ENCODE measurements around the gene HOXA10.
A peak's percentile ranks its signal among the peaks of the same experiment; 100 is the strongest.

HOXA10 gene

GRCh38 chr7:27166531-27167505 is 7.3 kb downstream of the HOXA10 start:
- peak; percentile 54 to 55 for DNase-seq (ENCODE audit: low read depth in 2 of 2)

DNA sequence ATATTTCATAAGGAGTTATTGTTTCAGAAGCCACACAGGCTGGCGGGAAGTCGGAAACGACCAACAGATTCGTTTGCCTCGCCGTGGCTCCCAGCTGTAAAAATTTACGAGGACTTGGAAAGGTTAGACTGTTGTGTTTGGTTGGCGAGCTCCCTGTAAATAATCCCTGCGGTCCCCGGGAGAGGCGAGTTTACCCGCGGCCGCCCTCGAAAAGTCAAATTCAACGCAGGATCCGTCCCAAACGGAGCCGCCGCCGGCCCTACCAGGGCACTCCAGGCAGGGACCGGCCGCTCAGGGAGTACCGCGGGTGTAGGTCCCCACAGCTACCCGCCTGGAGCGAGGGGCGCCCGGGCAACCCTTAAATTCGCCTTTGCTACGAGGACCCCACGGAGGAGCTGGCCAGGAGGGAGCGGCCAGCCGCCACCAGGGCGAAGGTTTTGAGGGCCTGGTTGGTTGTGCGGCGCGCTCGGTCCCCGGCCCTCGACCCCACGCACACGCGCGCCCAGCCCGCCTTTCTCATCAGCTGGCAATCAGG is 8.1 kb downstream of the HOXA10 start:
- DNase-seq (ENCODE audit: low read depth in 2 of 2), result no peak

- peak; percentile 91 to 92 for DNase-seq (ENCODE audit: low read depth in 2 of 2)
Observed at GRCh38 chr7:27165089-27165995, 8.8 kb downstream of the HOXA10 start, which contains the start of gene HOXA9. Gene HOXA9, minus strand, starts transcription at chr7:27165537. Its CDS starts 80 bp downstream, at chr7:27165457.

DNA sequence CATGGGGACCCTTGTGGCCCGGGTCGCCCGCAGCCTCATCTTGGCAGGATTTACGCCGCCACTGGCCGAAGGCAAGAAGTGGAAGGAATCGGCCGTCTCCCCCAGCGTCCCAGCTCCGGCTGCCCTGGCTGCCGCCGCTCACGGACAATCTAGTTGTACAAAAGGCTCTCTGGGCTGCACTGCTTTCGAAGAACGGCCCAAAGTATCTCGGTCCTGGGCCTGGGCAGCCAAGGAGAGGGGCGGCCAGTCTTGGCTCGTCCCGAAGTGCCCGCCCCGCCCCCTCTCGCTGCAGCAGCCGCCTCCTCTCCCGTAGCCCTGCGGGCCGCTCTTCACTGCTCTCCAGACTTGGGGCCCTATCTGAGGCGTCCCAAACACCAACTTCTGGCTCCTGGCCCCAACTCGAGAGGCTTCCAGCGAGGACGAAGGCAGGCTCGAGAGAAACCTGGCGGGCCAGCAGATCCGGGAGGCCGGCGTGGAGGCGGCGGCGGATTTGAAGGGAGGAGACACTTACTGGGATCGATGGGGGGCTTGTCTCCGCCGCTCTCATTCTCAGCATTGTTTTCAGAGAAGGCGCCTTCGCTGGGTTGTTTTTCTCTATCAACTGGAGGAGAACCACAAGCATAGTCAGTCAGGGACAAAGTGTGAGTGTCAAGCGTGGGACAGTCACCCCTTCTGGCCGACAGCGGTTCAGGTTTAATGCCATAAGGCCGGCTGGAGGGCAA is 9.6 kb downstream of the HOXA10 start:
- no peak for DNase-seq (ENCODE audit: low read depth in 2 of 2)

DNA sequence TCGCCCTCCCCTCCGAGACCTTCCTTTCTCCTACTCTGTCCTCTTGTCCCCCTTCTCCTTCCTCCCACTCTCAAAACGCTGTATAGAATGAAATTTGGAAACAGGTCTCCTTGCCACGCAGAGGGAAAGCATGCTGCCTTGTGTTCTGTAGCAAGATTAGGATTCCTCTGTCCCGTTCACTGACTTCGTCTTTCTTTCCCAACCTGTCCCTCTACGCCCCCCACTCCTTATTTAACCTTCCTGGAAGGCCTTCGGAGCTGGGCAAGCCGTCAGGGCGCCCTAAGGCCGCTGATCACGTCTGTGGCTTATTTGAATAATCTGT is 10.1 kb downstream of the HOXA10 start:
- no peak for DNase-seq (ENCODE audit: low read depth in 2 of 2)

- DNase-seq (ENCODE audit: low read depth in 2 of 2), result no peak
Observed at GRCh38 chr7:27163288-27164044, 10.7 kb downstream of the HOXA10 start.

DNA sequence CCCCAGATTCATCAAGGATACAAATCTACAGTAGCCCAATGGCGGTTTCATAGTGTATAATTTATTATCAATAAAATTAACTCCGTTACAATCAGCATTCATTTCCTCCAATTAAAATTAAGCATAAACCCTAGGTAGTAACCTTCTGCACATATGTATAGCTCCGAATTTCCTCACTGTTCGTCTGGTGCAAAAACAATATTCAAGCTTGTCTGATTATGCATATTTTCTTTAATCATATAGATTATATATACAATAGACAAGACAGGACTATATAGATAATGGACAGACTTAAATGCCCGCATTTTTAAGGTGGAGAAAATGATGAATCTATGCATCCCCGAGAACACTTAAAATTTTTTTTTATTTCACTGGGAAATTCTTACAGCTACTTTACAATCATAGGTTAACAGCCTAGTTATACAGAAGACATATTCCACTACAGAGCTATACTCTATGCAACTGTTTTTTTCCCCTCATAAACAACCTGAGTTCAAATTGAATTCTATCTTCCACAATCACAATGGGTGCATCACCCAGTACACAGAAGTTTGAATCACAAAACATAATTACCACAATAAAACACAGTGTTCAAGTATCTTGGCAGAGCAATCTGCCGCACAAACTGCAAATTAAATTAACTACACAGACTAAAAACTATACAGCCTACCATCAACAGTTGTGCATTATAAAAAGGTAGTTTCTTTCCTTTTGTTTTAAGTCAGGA is 11.4 kb downstream of the HOXA10 start:
- DNase-seq (ENCODE audit: low read depth in 2 of 2), result no peak

GRCh38 chr7:27161721-27162560 is 12.2 kb downstream of the HOXA10 start:
- no peak for DNase-seq (ENCODE audit: low read depth in 2 of 2)

DNA sequence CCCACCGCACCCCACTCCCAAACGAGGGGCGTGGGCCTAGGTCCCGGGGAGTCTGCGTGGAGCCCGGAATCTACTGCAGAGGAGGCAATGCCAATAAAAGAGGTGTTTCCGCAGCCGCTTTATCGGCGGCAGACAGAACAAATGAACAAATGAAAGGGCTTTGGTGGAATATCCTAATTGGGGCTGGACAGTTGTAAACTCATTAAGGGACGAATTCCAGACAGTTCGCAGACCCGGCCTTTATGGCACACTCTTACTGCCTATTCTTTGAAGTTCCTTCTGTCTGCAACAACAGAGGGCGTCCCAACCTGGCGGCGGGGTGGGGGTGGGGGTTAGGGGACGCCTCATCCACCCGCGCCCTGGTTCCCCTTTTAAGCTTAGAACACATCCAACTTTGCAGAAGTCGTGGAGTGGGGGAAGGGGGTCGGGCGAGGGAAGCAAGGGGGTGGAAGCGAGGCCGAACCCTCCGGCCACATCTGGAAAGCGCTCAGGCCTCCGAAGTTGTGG is 12.9 kb downstream of the HOXA10 start:
- no peak for DNase-seq (ENCODE audit: low read depth in 2 of 2)

- peak; percentile 51 to 58 for DNase-seq (ENCODE audit: low read depth in 2 of 2)
Observed at GRCh38 chr7:27160546-27161213, 13.4 kb downstream of the HOXA10 start.

- DNase-seq (ENCODE audit: low read depth in 2 of 2), result no peak
Observed at GRCh38 chr7:27160145-27160545, 14.0 kb downstream of the HOXA10 start.

GRCh38 chr7:27159266-27160144 is 14.6 kb downstream of the HOXA10 start:
- no peak for DNase-seq (ENCODE audit: low read depth in 2 of 2)

GRCh38 chr7:27158436-27159265 is 15.5 kb downstream of the HOXA10 start:
- DNase-seq (ENCODE audit: low read depth in 2 of 2), result no peak

DNA sequence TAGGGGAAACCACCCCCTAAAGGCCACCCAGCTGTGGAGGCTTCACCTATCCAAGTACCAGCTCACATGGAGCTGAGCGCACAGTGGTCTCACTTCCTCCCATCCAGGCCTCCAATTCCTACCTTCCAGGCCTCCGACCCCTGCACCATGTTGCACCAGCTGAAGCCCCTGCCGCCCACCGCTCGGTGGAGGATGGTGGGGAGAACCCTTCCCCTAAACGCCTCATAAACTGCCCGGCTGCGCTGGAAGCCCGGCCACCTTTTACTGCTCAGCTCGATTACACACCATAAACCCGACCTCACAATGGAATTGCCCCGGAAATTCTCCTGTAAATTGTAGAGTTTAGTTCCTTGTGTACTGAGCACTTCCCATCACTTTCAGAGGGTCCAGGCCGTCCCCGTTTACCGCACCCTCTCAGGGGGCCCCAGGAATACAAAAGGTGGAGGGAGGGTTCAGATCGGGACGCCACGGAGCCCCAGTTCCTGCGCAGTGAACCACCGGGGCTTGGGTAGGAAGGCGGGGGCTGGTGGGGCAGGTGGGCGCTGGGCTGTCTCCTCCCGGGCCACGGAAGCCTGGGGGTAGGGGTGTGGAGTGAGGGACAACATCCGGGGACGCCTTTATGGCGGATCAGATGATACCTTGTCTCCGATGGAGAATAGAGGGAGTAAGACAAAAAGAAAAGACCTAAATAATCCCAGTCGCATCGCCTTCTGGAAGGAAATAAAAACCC is 16.3 kb downstream of the HOXA10 start:
- no peak for DNase-seq (ENCODE audit: low read depth in 2 of 2)

GRCh38 chr7:27156916-27157701 is 17.0 kb downstream of the HOXA10 start:
- no peak for DNase-seq (ENCODE audit: low read depth in 2 of 2)
